HCT116 (cell line): ENCODE results near the gene TBKBP1. TPM values are rescaled to one million over a fixed set of nuclear protein-coding genes. Genes with fewer than 3 reads are reported as not detected.

Source experiments
- ATAC-seq: fragments of 200-7000 bp; cut with Tn5 transposase; 2 replicates; pipeline ENCODE4 v1.9.1; 2020; ENCODE audit warnings: mild to moderate bottlenecking, moderate library complexity
- BruUV-seq: library from RNA; stranded (reverse); fragments of 400-500 nt; replicated peaks from 2 replicates; lab custom pipeline; 2021; lab: Mats Ljungman, UMichigan
- CTCF ChIA-PET: fragments of 300-600 bp; sonication (Branson Sonifier 250); formaldehyde crosslinking; loops from one replicate; lab custom pipeline; 2021; ENCODE audit warnings: antibody characterized with exemption; lab: Charles Lee
- POLR2A ChIA-PET: fragments of 300-600, 350-600 bp; sonication (Branson Sonifier 250); formaldehyde crosslinking; loops from one replicate; lab custom pipeline; 2021; ENCODE audit warnings: antibody characterized with exemption; lab: Charles Lee
- RAD21 ChIA-PET, 2 experiments: fragments of 300-600 bp; sonication (Branson Sonifier 250); formaldehyde crosslinking; loops; one replicate each; lab custom pipeline; 2023; ENCODE audit warnings: low total read pairs in 2 of 2; ENCODE audit not compliant: uncharacterized antibody in 2 of 2, unreplicated experiment in 2 of 2, low non-redundant PET in 1 of 2; lab: Charles Lee
- DNase-seq: peaks from one replicate; pipeline ENCODE4 v3.0.0-alpha.2; 2010; ENCODE audit warnings: low read depth, low spot score
- H2AFZ ChIP-seq: fragments of 200-600 bp; shearing (Covaris generic), sonication (generic); 2 replicates; pipeline ENCODE4 v1.6.1; 2017; ENCODE audit warnings: low read depth, mixed run types, mixed read lengths, antibody characterized with exemption, low read length; ENCODE audit not compliant: poor library complexity, severe bottlenecking
- H3K27ac ChIP-seq: 2 replicates; pipeline ENCODE4 v1.5.1; 2012; ENCODE audit warnings: low read depth, low read length
- H3K27me3 ChIP-seq: fragments of 200-600 bp; sonication (generic); 2 replicates; pipeline ENCODE4 v1.6.1; 2016; ENCODE audit warnings: mixed run types, low read length, mixed read lengths; ENCODE audit not compliant: insufficient read depth
- H3K36me3 ChIP-seq, 2 experiments: fragments of 200-500 bp in 1 of 2; fragments of 200-600 bp in 1 of 2; sonication (Bioruptor generic) in 1 of 2; sonication (generic) in 1 of 2; 2 replicates each; pipeline versions ENCODE4 v1.5.1 to v1.6.1; 2014 to 2016; ENCODE audit warnings: low read length in 2 of 2, inconsistent platforms in 1 of 2, mixed read lengths in 1 of 2, mixed run types in 1 of 2; ENCODE audit not compliant: insufficient read depth in 2 of 2, control insufficient read depth in 1 of 2
- H3K4me1 ChIP-seq, 2 experiments: fragments of 200-600 bp in 1 of 2; sonication (generic) in 1 of 2; 2 replicates each; pipeline versions ENCODE4 v1.5.1 to v1.6.1; 2012 to 2017; ENCODE audit warnings: low read length in 2 of 2, inconsistent platforms in 1 of 2, mild to moderate bottlenecking in 1 of 2, mixed read lengths in 1 of 2, mixed run types in 1 of 2, moderate library complexity in 1 of 2; ENCODE audit not compliant: insufficient read depth in 2 of 2, control insufficient read depth in 1 of 2
- H3K4me2 ChIP-seq: fragments of 200-600 bp; sonication (generic); 2 replicates; pipeline ENCODE4 v1.6.1; 2017; ENCODE audit warnings: mixed run types, low read length, mixed read lengths
- H3K4me3 ChIP-seq, 2 experiments: fragments of 200-600 bp in 1 of 2; sonication (generic) in 1 of 2; replicated peaks in 1 of 2; 2 replicates each; pipeline ENCODE4 v1.5.1; 2011 to 2016; ENCODE audit warnings: low read length in 2 of 2, control low read depth in 1 of 2, low read depth in 1 of 2, mild to moderate bottlenecking in 1 of 2, mixed read lengths in 1 of 2, mixed run types in 1 of 2
- H3K79me2 ChIP-seq: fragments of 200-600 bp; sonication (generic); 2 replicates; pipeline ENCODE4 v1.6.1; 2017; ENCODE audit warnings: mild to moderate bottlenecking, mixed run types, low read length, moderate library complexity, mixed read lengths; ENCODE audit not compliant: insufficient read depth
- H3K9ac ChIP-seq: fragments of 200-600 bp; sonication (generic); 2 replicates; pipeline ENCODE4 v1.6.1; 2016; ENCODE audit warnings: low read length, mixed read lengths
- H3K9me2 ChIP-seq: fragments of 200-600 bp; sonication (generic), shearing (Covaris generic); 2 replicates; pipeline ENCODE4 v1.6.1; 2017; ENCODE audit warnings: mixed run types, mild to moderate bottlenecking, moderate library complexity; ENCODE audit not compliant: insufficient read depth
- H3K9me3 ChIP-seq, 2 experiments: fragments of 200-500 bp in 1 of 2; fragments of 200-600 bp in 1 of 2; sonication (Bioruptor generic) in 1 of 2; sonication (generic) in 1 of 2; 2 replicates each; pipeline ENCODE4 v1.6.1; 2014 to 2017; ENCODE audit warnings: low read length in 2 of 2, mixed read lengths in 2 of 2, inconsistent platforms in 1 of 2, low read depth in 1 of 2, mild to moderate bottlenecking in 1 of 2, mixed run types in 1 of 2, moderate library complexity in 1 of 2; ENCODE audit not compliant: control insufficient read depth in 1 of 2, insufficient read depth in 1 of 2
- H4K20me1 ChIP-seq: fragments of 200-600 bp; sonication (generic), shearing (Covaris generic); 2 replicates; pipeline ENCODE4 v1.6.1; 2017; ENCODE audit warnings: mixed run types, mild to moderate bottlenecking, moderate library complexity; ENCODE audit not compliant: insufficient read depth
- CBX3 ChIP-seq: IDR thresholded peaks from 2 replicates; pipeline ENCODE4 v1.6.1; 2012; ENCODE audit warnings: low read depth
- CEBPB ChIP-seq: IDR thresholded peaks from 2 replicates; pipeline ENCODE4 v1.6.1; 2012; ENCODE audit warnings: low read depth
- EGR1 ChIP-seq: IDR thresholded peaks from 2 replicates; pipeline ENCODE4 v1.6.1; 2012; ENCODE audit warnings: low read depth
- ELF1 ChIP-seq: IDR thresholded peaks from 2 replicates; pipeline ENCODE4 v1.6.1; 2012; ENCODE audit warnings: low read depth, borderline replicate concordance
- EZH2 ChIP-seq: fragments of 200-600 bp; sonication (generic); IDR thresholded peaks from 2 replicates; pipeline ENCODE4 v1.6.1; 2017; ENCODE audit warnings: antibody characterized with exemption, mixed run types
- EZH2phosphoT487 ChIP-seq: fragments of 200-600 bp; IDR thresholded peaks from 2 replicates; pipeline ENCODE4 v1.6.1; 2018; ENCODE audit warnings: antibody characterized with exemption, borderline replicate concordance
- FOSL1 ChIP-seq: IDR thresholded peaks from 2 replicates; pipeline ENCODE4 v1.6.1; 2012; ENCODE audit warnings: low read depth
- JUND ChIP-seq: IDR thresholded peaks from 2 replicates; pipeline ENCODE4 v1.6.1; 2012
- POLR2A ChIP-seq: IDR thresholded peaks from 2 replicates; pipeline ENCODE4 v1.7.0; 2011; ENCODE audit warnings: borderline replicate concordance; ENCODE audit not compliant: insufficient read depth, insufficient read length; ENCODE audit errors: extremely low read depth
- POLR2AphosphoS5 ChIP-seq: IDR thresholded peaks from 2 replicates; pipeline ENCODE4 v1.6.1; 2011; ENCODE audit warnings: mild to moderate bottlenecking, low read depth, low read length, moderate library complexity
- RAD21 ChIP-seq: IDR thresholded peaks from 2 replicates; pipeline ENCODE4 v1.6.1; 2012; ENCODE audit warnings: low read depth, mild to moderate bottlenecking
- SIN3A ChIP-seq: IDR thresholded peaks from 2 replicates; pipeline ENCODE4 v1.6.1; 2012; ENCODE audit warnings: low read depth
- SP1 ChIP-seq: IDR thresholded peaks from 2 replicates; pipeline ENCODE4 v1.6.1; 2012; ENCODE audit warnings: low read depth
- SRF ChIP-seq: IDR thresholded peaks from 2 replicates; pipeline ENCODE4 v1.6.1; 2012; ENCODE audit warnings: low read depth
- YY1 ChIP-seq: IDR thresholded peaks from 2 replicates; pipeline ENCODE4 v1.6.1; 2011; ENCODE audit warnings: low read length, low read depth, moderate library complexity, mild to moderate bottlenecking; ENCODE audit not compliant: insufficient replicate concordance; ENCODE audit errors: extremely low read depth
- ZFX ChIP-seq: fragments of 450-650 bp; IDR thresholded peaks from 2 replicates; pipeline ENCODE4 v1.6.1; 2017
- ZNF274 ChIP-seq: fragments of 200-500 bp; sonication (Bioruptor generic); IDR thresholded peaks from 2 replicates; pipeline ENCODE4 v1.6.1; 2014; ENCODE audit warnings: mild to moderate bottlenecking, low read depth, low read length, inconsistent platforms
- intact Hi-C: fragments of 100-400 bp; cut with micrococcal nuclease; formaldehyde crosslinking; loops from 2 replicates; pipeline ENCODE4 v1.10.0; 2022
- total RNA-seq: library from RNA; stranded (reverse); gene quantifications from one replicate; pipeline ENCODE4 v1.2.1, GENCODE V29; 2021; ENCODE audit not compliant: unreplicated experiment
- TF ChIP-seq, protein P1 (sequence below): IDR thresholded peaks from 2 replicates; pipeline ENCODE4 v1.6.1; 2012
- TF ChIP-seq, protein P2 (sequence below): IDR thresholded peaks from 2 replicates; pipeline ENCODE4 v1.6.1; 2012
- TF ChIP-seq, protein P3 (sequence below): IDR thresholded peaks from 2 replicates; pipeline ENCODE4 v1.6.1; 2011; ENCODE audit warnings: mild to moderate bottlenecking, low read length, moderate library complexity; ENCODE audit not compliant: insufficient replicate concordance; ENCODE audit errors: extremely low read depth

The TBKBP1 gene
- total RNA-seq, 1 experiment from 2014 or later, result 12.4 TPM

DNA sequence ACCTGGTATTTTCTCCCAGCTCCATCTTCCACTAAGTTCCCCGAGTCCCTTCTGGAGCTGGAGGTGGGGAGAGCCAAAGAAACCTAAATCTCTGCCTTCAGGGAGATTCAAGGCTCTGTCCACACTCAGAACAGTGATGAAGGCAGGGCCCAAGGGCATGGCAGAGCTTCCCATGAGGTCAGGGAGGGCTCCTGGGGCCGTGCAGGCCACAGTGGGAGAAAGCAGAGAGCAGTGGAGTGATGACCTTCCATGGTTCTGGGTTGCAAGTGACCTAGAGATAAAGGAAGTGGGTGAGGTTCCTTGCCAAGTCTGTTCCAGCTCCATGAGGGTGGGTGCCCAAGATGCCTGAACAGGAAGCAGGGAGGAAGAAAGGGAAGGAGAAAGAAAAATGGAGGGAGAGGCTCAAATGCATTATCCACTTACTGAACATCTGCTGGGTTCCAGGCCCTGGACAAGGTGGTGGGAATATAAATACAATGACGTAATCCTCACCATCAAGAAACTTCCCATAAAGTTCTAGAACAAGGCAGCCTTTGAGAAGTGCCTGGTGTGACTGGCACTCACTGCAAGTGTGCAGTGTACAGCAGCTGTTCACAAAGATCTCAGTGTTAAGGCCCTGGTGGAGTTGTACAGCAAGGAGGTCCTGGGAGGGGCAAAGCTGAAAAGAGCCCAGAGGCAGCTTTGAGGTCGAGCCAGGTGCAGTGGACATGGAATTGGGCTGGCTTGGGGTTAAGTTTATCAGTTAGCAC lies 13.3 kb downstream of the TBKBP1 start:
- Histone ChIP-seq H4K20me1 (no peaks in the 10 kb centered on the region), H3K9me2 (no peaks in the 10 kb centered on the region), H3K36me3 (no peaks in the 10 kb centered on the region), H3K79me2 (no peaks in the 10 kb centered on the region), H3K27ac (no peak overlapping the region), H3K9me3 (no peaks in the 10 kb centered on the region), H3K4me2 (no peak overlapping the region), H3K4me3 (no peak overlapping the region), H3K9ac (no peak overlapping the region), H2AFZ (no peak overlapping the region), H3K27me3 (no peaks in the 10 kb centered on the region; the same call in 1 of the 2 replicates), H3K4me1 (peaks cover 0 to 9% of the 10 kb centered on the region in 2 experiments; a peak in 2 of 4 replicates)
- RAD21 ChIA-PET, result no interaction called here
- DNase-seq (no peak), ATAC-seq (no peak)
- TF ChIP-seq ZNF274, result no peak
- no peak for TF ChIP-seq CEBPB
- TF ChIP-seq EZH2, result no peak
- no peak for TF ChIP-seq RAD21
- no peak for TF ChIP-seq CBX3
- TF ChIP-seq POLR2A, result no peak
- TF ChIP-seq YY1, result no peak
- TF ChIP-seq ZFX, result no peak
- no peak for TF ChIP-seq EZH2phosphoT487
- no peak for TF ChIP-seq ELF1
- TF ChIP-seq, protein P1, sequence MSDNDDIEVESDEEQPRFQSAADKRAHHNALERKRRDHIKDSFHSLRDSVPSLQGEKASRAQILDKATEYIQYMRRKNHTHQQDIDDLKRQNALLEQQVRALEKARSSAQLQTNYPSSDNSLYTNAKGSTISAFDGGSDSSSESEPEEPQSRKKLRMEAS, result no peak
- TF ChIP-seq, protein P2, sequence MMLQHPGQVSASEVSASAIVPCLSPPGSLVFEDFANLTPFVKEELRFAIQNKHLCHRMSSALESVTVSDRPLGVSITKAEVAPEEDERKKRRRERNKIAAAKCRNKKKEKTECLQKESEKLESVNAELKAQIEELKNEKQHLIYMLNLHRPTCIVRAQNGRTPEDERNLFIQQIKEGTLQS, result no peak
- TF ChIP-seq EGR1, result no peak
- TF ChIP-seq SP1, result no peak
- TF ChIP-seq, protein P3, sequence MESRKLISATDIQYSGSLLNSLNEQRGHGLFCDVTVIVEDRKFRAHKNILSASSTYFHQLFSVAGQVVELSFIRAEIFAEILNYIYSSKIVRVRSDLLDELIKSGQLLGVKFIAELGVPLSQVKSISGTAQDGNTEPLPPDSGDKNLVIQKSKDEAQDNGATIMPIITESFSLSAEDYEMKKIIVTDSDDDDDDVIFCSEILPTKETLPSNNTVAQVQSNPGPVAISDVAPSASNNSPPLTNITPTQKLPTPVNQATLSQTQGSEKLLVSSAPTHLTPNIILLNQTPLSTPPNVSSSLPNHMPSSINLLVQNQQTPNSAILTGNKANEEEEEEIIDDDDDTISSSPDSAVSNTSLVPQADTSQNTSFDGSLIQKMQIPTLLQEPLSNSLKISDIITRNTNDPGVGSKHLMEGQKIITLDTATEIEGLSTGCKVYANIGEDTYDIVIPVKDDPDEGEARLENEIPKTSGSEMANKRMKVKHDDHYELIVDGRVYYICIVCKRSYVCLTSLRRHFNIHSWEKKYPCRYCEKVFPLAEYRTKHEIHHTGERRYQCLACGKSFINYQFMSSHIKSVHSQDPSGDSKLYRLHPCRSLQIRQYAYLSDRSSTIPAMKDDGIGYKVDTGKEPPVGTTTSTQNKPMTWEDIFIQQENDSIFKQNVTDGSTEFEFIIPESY, result no peak
- no peak for TF ChIP-seq SRF
- TF ChIP-seq FOSL1, result no peak
- TF ChIP-seq JUND, result no peak
- TF ChIP-seq SIN3A, result no peak
- no peak for TF ChIP-seq POLR2AphosphoS5
- CTCF ChIA-PET, result interaction anchor here (1.0 to 3.0 kb wide), 2 partner anchors 8 to 10 kb away, joined by 3 to 13 read pairs; no protein-coding TSS in a partner anchor
- intact Hi-C loops, result no loop called here
- BruUV-seq, result no TSS peak
- POLR2A ChIA-PET, result no interaction called here
